HG03378 (cell line): Measurements from ENCODE around the gene RNASE4.

Experiments used
- ATAC-seq: cut with Tn5 transposase; IDR thresholded peaks from one replicate; pipeline ENCODE4 v1.9.1; 2021; ENCODE audit warnings: mild to moderate bottlenecking, moderate library complexity; ENCODE audit not compliant: unreplicated experiment

RNASE4 gene

DNA sequence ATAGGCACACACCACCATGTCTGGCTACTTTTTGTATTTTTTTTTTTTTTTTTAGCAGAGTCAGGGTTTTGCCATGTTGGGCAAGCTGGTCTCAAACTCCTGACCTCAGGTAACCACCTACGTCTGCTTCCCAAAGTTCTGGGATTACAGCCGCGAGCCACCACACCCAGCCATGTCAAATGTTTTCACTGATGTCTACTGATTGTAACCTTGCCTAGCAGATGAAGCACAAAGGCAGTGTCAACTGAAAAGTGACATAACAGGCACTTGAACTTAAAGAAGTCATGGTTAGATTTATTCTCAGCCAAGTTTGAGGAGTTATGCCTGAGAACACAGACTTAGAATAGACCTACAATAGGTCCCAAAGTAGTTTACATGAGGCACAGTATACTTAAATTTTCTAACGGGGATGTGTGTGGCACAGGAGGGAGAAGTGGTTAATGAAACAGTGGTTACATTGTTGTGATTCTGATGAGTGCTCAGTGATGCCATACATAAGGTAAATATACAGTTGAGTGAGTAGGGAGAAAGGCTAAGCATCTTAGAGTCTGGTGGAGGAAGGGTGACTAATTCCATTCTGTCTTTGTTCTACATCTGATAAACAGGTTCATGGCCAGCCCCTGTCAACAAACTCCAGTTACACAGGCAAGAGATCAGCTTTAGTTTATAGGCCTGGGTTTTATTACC, 12.6 kb upstream of the RNASE4 start:
- ATAC-seq: peak; percentile 33

DNA sequence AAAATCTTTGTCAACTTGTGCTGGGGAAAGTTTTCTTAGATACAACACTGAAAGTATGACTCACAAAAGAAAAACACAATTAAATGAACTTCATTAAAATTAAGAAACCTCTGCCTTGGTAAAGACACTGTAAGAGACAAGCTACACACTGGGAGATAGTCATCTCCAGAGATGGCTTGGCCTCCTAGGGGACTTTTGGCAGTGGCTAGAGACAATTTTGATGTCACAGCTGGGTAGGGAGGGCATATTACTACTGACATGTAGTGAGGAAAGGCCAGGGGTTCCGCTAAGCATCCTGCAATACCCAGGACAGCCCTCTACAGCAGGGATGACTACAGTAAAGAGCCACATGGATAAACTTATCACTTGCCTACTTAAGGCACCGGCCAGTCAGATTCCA, 8.7 kb upstream of the RNASE4 start:
- no peak for ATAC-seq

DNA sequence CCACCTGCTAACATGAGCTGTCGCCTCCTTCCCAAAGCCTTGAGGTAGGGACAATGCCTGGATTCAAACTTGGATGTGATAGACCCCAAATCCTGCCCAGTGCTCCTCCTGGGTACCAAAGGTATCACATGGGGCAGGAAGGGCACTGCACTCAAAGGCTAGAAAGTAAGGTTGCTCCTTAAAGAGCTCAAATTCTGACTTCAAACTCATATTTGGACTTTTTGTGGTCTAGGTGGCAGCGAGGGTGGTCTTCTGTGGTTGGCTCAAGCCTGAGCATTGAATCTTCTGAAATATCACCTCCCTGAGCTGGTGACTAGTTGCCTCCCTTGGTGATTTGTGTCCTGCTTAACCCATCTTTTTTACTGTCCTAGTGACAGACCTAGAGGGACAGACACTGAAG, 8.3 kb upstream of the RNASE4 start:
- ATAC-seq: no peak

DNA sequence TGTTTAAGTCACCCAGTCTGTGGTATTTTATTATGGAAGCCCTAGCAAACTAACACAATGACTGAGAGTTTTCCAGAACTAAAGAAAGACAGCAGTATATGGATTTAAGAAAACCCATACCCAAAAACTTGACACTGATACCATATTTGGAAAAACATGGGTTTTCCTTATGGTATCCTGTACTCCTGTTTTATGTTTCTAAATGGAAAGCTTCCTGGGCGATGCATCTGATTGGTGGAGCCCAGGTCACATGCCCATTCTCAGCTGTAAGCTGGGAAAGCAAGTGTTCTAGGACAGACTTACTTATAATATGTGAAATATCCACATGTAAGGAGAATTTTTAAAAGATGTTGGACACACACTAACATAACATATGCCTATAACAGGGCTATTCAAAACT, 4.5 kb upstream of the RNASE4 start:
- ATAC-seq: no peak

DNA sequence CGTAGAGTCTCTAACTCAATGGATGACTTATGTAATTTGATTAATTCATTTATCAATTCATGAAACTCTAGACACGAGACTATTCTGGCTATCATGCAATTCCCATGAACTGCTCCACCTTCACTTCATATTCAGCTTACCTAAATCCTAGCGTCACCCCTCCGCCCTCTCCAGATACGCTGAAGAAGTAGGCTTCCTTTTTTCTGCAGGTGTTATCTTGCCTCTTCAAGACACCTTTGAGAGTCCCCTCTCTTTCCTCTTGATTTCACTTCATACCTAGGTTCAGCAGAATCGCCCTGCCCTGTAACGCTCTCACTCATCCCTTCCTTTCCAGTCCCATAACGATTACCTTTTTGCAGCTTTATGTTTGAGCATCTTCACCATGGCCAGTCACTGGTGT, 4.0 kb upstream of the RNASE4 start:
- ATAC-seq: no peak

DNA sequence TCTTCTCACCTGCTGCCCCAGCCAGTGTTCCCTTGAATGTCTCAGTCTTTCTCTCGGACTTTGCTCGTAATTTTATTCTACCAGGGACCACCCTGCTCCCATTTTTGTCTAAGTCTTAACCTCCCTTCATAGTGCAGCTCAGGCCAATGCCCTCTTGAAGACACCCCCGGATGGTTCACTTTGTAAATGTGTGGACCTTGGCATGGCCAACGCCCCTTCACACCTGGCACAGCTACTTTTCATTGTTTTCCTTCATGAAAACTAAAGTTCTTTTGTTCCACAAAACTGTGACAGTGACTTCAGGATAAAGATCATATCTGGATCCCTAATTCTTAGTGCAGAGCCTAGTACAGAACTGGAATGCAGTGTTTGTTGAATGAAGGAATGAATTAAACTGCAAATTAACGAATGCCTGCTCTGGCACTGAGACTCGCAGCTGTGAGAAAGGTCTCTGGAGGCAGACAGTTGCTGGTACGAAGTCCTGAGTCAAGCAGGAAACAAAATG, 3.5 kb upstream of the RNASE4 start:
- peak; percentile 17 for ATAC-seq

DNA sequence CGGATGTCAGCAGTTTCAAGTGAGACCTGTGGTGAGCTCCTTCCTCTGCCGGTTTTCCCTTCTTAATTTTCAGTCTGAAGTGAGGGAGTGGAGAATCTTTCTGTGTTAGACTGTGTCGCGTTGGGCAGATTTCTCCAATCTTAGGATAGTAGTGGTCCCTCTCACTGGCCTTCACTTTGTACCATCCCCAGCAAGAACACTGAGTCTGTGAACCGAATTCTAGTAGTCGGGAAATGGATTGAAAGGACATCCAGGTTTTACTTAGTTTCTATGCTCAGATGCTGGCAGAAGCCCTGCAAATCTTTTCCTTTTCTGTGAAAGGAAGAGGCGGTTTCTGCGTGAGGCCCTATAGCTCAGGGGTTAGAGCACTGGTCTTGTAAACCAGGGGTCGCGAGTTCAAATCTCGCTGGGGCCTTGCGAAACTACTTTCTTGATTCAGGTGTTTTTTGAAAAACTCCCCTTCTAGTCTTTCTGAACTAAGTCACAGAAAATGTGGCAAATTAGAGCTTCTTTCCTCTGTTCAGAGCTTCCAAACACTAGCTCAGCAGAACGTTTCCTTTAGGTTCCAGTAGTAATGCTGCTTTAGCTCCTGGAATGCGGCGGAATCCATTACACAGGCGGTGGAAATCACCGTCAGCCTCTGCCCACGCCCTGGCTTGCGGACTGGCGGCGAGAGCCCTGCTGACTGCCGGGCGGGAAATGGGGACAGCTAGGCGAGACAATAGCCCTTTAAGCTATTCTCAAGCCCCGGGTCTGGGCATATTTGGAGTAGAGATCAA, 2.8 kb upstream of the RNASE4 start:
- peak; percentile 24 for ATAC-seq

DNA sequence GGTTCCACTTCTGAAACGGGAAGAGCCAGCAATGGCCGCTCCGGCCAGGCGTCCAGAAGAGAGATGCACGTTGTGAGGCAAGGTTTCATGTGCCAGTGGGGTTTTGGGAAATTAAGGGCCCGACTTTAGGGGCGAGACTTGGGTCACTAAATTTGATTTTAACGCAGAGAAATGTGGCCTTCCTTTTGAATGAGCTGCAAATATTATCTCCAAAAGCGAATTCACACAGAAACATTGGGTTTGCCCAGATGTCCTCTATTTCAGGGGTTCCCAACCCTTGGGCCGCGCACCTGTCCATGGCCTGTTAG, 2.3 kb upstream of the RNASE4 start:
- no peak for ATAC-seq

DNA sequence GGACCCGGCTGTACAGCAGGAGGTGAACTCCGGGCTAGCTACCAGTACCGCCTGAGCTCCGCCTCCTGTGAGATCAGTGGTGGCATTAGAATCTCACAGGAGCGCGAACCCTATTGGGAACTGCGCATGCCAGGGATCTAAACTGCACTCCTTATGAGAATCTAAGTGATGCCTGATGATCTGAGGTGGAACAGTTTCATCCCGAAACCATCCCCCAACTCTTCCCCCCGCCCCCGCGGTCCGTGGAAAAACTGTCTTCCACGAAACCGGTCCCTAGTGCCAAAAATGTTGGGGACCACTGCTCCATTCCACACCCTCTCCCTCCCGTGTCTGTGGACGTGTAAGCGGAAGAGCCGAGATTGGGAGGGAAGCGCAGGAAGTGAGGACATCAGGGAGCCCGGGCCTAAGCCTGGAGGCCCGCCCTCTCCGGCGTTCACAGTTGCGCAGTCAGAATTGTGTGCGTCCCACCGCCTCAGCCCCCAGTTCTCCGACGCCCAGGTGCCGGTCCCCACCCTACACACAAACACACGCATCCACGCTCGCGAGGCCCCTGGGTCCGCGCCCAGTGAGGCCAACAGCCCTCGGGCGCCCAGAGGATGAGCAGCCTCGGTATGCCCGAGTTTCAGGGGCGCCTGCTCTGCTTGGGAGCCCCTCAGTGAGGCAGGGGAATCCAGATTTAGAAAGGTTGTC, 1.8 kb upstream of the RNASE4 start:
- peak; percentile 36 for ATAC-seq

DNA sequence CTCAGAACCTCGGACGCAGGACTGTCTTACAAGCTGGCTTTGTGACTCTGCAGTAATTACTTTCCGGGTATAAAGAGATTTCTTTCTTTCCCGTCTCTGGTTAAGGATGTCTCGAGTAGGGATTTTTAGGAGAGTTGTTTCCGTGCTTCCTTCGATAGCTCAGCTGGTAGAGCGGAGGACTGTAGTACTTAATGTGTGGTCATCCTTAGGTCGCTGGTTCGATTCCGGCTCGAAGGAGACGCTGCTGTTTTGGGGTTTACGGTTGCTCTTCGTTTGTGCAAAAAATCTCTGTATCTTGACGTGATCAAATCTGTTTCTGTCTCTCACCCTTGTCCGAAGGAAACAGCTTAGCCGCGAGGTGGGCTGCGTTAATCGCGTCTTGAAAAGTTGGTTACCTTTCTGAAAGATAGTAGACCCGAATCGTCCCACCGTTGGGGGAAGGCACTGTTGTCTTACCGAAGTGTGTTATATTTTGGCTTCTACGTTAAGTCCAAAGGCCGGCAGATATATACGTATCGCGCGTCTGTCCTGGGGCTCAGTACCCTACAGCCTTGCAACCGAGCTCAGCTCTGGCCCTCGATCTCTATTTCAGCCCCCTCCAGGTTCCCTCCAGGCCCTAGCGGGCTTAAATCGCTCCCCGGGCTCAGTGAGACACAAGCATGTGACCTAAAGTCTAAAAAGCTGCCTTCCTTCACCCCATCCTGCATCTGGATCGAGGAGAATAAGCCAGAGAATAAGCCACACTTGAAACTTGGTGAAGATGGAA, 1.1 kb upstream of the RNASE4 start:
- ATAC-seq: peak; percentile 34

DNA sequence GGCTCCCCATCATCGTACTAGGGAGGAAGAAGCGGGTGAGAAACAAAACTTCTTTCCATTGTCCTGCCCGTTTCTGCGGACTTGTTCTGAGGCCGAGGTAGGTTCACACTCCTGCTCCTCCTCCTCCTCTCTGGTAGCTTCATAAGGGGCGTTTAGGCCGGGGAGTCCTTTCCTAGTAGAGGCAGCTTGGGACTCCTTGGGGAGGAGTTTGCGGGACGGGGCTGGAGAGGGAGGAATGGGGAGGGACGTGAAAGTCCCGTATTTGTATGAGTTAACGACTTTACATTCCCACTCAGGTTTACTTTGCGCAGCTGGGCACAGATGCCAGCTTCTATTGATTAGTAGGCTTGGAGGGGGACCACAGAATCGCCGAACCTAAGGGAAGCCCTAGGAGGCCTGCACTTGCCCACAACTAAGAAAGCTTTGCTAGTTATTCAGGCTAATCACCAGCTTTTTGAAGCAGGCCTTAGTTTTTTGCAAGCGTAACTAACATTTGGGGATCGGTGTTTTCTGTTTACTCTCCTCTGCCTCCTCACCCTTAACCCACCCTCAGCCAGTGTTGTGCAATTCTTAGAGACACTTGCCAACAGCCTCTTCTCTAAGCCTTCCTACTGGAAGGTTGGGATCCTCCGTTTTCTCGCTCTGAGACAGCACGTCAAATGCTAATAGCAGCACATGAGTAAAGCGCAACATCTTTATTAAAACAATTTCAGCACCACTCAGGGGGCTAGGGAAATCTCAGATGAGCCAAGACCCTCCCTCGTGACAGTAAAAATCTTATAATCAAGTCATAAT, 499 bp downstream of the RNASE4 start:
- ATAC-seq: no peak

DNA sequence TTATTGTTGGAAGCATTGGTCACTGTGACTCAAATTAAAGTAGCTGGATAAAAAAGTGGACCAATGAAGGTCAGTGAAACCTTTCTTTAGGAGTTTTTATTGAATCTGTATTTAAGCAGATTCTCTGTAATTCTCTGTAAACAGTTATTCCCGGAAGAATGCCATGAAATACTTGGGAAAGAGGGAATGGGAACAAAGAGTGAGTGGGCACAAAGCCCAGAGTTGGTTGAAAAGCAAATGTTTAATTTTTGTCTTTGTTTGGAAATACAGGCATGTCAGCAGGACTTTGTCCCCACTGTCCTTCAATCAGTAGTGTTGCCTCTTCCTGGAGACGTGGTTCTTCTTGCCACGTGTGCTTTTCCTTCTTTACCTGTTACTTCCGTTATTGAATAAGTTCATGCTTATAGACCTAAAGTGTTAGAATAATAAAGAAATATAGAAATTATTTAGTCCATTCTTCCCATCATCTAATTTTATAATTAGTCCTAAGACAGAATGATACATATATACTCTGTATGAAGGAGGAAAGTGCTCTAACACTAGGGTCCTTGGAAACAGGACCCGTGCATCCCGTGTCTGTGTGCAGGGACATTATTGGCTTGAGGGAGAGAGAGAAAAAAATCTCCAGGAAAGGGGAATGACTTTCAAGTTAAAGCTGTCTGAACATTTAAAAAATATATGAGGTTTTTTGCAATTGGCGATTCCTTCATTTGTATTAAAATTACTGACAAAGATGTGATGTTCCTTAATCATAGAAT, 2.2 kb downstream of the RNASE4 start:
- ATAC-seq: no peak

DNA sequence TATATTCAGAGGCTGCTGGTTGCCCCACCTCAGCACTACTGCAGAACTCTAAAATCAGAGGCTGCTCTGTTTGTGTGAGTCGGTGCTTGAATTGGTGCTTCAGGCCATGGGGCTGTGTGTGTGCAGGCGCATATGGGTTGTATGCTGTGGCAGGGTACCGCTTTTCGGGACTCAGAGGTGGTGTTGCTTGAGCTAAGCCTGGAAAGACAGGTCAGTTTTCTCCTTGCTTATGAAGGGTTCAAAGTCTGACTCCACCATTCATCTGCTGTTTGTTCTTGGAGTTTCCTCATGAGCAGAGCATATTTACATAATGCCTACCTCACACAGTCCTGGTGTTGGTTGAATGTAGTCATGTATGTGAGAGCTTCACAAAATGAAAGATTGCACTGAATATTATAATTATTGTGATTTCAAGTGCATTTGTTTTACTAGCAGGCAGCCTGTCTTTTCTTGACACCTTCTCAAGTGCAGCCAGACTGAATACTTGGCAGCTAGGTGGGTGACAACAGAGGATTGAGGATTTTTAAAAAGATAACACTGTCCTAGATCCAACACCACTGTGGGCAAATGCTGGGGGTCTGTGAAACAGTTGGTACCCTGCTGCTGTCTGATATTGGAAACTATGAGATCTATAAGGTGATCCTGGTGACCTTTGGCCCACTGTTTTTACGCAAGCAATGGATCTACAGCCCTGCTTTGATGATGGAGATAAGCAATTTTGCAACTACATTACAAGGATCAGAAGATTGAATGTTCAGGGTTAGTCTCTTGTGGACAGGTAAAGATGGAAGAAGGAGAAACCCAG, 3.2 kb downstream of the RNASE4 start:
- ATAC-seq: no peak

DNA sequence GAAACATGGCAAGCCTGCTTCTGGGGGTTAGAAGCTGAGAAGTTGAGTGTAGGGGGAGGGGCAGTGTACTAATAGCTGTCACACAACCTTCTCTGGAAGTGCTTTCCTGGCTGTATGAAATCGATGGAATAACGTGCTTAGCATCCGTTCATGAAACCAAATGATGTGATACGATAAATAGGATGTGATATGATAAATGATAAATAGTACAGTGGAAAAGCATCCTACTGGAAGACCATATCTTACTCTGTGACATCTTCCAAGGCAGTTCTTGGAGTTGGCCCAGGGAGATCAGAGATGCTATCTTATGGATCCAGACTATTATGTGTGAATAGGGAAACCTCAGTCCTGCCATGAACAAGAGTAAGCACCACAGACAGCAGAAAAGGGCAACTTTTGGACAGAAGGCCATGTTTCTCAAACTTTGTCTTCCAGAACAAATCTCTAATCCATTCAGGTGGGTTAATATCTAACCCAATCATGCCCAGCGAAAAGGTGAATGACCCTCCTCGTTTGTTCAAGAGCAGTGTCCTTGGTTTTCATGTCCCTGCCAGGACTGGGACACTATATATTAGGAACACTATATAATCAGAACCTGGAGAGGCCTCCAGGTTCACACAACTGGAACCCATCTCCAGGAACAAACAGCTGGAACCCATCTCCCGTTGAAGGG, 3.9 kb downstream of the RNASE4 start, which contains the start of gene ANG:
ANG (plus strand) TSS at position 598 of the 673 bp plus-strand sequence. CDS start 4,801 bp downstream, outside the sequence.
- ATAC-seq: no peak

DNA sequence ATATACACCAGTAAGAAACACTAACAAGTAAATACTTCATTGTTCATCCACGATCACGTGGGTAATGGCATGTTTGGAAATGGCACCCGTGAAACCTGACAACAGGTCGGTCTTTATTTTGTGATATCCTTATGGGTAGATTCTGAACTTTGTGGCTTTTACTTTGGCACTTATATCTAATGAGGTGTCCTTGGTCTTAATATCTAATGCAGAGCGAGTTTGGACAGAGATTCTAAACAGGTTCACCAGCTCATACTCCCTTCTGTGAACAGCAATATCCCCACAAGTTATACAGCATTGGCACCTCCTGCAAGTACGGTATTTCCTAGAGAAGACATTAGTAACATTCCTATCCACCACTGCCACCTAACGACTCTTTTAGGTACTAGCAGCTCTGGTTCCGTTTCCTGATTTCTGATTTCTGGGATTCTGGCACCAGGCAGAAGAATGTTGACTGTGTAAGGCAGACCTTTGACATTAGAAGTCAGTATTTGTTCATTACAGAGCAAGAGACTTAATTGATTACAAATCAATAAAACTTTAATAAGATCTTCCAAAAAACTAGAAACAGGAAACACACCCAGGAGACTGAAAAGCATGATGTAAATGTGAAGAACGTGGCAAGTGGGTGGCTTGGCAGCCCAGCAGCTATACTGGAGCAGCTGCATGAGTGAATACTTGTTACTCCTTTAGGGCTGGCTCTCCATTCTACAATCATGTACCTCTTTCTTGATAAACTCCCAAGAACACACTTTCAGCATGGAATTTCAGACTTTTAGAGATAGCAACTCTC, 6.7 kb downstream of the RNASE4 start:
- peak; percentile 72 for ATAC-seq

DNA sequence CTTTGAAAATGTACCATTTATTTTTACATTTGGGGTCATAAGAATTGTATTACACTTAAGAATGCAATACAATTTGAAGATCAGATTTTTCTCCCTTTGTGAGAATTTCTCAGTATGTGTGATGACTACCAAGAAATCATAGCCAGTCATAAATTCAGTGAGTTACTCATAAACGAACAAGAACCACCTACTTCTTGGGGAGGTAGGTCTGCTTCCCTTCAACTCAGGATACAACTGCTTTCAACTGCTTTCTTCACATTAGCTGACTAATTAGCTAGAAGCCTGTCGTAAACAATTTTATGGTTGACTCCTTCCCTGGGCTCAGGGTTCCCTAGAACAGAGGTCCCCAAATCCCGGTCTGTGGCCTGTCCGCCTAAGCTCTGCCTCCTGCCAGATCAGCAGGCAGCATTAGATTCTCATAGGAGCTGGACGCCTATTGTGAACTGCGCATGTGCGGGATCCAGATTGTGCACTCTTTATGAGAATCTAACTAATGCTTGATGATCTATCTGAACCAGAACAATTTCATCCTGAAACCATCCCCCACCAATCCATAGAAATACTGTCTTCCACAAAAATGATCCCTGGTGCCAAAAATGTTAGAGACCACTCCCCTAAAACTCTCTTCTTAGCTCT, 7.9 kb downstream of the RNASE4 start:
- no peak for ATAC-seq

DNA sequence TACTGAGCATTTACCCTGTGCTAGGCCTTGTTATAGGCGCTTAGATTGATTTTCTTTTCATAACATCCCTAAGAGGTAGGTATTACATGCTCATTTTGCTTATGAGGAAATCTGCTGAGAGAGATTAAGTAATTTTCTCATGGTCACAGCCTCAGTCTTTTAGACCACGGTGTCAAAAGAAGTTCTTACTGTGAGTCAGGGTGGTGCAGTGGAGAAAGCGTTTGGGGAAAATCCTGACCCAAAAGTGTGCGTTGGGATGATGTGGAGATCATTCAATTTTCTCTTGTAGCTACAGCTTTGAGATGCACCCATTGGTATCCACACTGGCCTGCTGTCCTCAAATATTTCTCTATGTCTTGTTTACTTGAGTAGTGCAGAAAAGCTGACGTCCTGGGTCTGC, 12.4 kb downstream of the RNASE4 start:
- ATAC-seq: no peak
